IMR-90 (cell line): ENCODE measurements around the gene IQCB1.

Experiments used
- CTCF ChIP-seq: conservative IDR thresholded peaks from 2 replicates; pipeline ENCODE4 v1.5.1; 2012; ENCODE audit warnings: mild to moderate bottlenecking, low read depth, low read length, improper control_type of control experiment
- ELK1 ChIP-seq: fragments of 150-350 bp; IDR thresholded peaks from 2 replicates; pipeline ENCODE4 v1.6.1; 2016; ENCODE audit warnings: low read depth, mild to moderate bottlenecking, low read length, moderate library complexity, borderline replicate concordance
- POLR2A ChIP-seq: IDR thresholded peaks from 2 replicates; pipeline ENCODE4 v1.6.1; 2012; ENCODE audit warnings: mild to moderate bottlenecking, low read depth, low read length

GRCh38 chr3:121723485-121723884 is 111.4 kb downstream of the IQCB1 start:
- TF ChIP-seq CTCF: no peak
- TF ChIP-seq ELK1: no peak
- TF ChIP-seq POLR2A: no peak
